Pancreas (tissue), 10 donors: ENCODE results near the gene OR10H5. TPM values are rescaled to one million over a fixed set of nuclear protein-coding genes. Genes with fewer than 3 reads are reported as not detected.
A peak's percentile ranks its signal among the peaks of the same experiment; 100 is the strongest.

Experiments
- ATAC-seq, 4 donors: fragments of 200-7000 bp; cut with Tn5 transposase; one replicate each; pipeline versions ENCODE4 v1.8.0 to v1.9.1; 2020; ENCODE audit warnings: mild to moderate bottlenecking in 4 of 4, moderate library complexity in 4 of 4
- DNase-seq, 6 donors: peaks; one replicate each; pipeline ENCODE4 v3.0.0-alpha.2; 2020
- FAIRE-seq: peaks from 2 replicates; lab custom pipeline; 2012; peaks lifted over from hg19 to GRCh38; lab: Jason Lieb, UNC
- H3K27ac ChIP-seq, 4 donors: fragments of 200-600 bp; sonication (generic); 1 replicate in 3 of 4; 2 replicates in 1 of 4; pipeline versions ENCODE4 v1.5.0 to v1.8.0; 2020
- H3K27me3 ChIP-seq, 4 donors: fragments of 200-600 bp; one replicate each; pipeline ENCODE4 v1.8.0; 2021
- H3K36me3 ChIP-seq, 3 donors: fragments of 200-600 bp; sonication (generic) in 1 of 3; one replicate each; pipeline versions ENCODE4 v1.5.0 to v1.8.0; 2020 to 2021
- H3K4me1 ChIP-seq, 3 donors: fragments of 200-600 bp; one replicate each; pipeline ENCODE4 v1.8.0; 2021
- H3K4me3 ChIP-seq, 4 donors: fragments of 200-600 bp; sonication (generic) in 2 of 4; one replicate each; pipeline versions ENCODE4 v1.5.0 to v1.8.0; 2020 to 2021
- H3K9me3 ChIP-seq, 4 donors: fragments of 200-600 bp; one replicate each; pipeline ENCODE4 v1.8.0; 2021
- WGBS, 2 donors: extraction: QIAGEN DNeasy Blood & Tissue Kit; methylation state at CpG; one replicate each; pipeline ENCODE4 v1.1.7; 2013; 5-methylcytosine and 5-hydroxymethylcytosine counted together
- intact Hi-C, 3 donors: fragments of 100-400 bp; cut with DNase I; formaldehyde crosslinking; loops; one replicate each; pipeline versions ENCODE4 v1.11.1 to v1.14.2; 2022
- polyA plus RNA-seq, 2 donors: library from polyadenylated mRNA; stranded (reverse); fragments of 200-250 nt; gene quantifications; one replicate each; pipeline ENCODE4 v1.2.3, GENCODE V29; 2013
- total RNA-seq, 6 donors: library from RNA; stranded (reverse); fragmentation: NEBNext Ultra II Directional in 4 of 6; extraction: Animal tissue kit (Norgen Biotek cat#: 25700) in 4 of 6; gene quantifications; one replicate each; pipeline versions ENCODE4 v1.2.1 to v1.2.4, GENCODE V29; 2021 to 2023
- TF ChIP-seq, protein P1 (sequence below), 4 donors: fragments of 200-600 bp; sonication (generic) in 3 of 4; IDR thresholded peaks; one replicate each; pipeline versions ENCODE4 v1.5.0 to v1.8.0; 2021; ENCODE audit warnings: antibody characterized with exemption in 4 of 4
- donor health status: healthy with polysubstance abuse.
- donor health status: DM: no; HTN: no; CAD: no; lungs with moderate emphysema.
- donor health status: DM: no; HTN: no; CAD: no.
- donor health status: control.
- donor health status: control.
- donor health status: Bipolar disorder and iron deficiency.
- donor health status: DM: yes; HTN: yes; CAD: no.
- donor health status: DM: no; HTN: no; CAD: no.
- donor health status: DM: no; HTN: no; CAD: no.
- donor health status: DM: yes; HTN: yes; CAD: no.

The OR10H5 gene
- total and polyA plus RNA-seq, 8 donors: 0.05 TPM; not detected in 7

DNA sequence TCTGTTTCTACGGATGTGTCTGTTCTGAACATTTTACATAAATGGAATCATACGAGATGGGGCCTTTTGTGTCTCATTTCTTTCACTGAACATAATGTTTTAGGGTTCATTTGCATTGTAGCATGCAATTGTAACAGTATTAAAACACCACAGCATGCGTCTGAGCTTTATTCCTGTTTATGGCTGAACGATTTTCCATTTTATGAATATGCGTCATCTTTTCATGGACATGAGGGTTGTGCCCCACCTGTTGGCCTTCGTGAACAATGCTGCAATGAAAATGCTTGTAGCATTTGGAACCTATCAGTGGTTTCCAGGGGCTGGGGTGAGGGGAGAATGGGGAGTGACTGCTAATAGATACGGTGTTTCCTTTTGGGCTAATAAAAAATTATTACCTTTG is 22.9 kb downstream of the OR10H5 start:
- peak in 3 of 4 donors; percentile 25 to 65 (median 58) for ATAC-seq
- FAIRE-seq: no peak
- intact Hi-C loops: no loop called here

DNA sequence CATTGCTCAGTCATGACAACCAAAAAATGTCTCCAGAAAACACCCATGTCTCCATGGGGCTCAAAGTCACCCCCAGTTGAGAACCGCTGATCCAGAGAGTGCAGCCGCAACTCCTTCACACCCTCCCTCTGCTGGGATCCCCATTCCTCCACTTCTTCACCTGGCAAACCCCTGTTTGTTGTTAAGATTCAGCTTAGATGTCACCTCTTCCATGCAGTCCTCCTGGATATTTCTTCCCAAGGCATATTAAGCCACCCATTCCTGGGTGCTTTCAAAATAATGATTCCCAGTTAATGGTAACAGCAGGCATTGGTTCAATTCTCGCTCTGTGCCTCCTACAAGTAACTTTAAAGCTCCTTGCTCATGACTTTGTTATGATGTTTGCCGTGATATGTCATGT is 24.0 kb downstream of the OR10H5 start:
- Histone ChIP-seq H3K27me3 (no peaks in the 10 kb centered on the region), H3K4me3 (no peak overlapping the region), H3K27ac (no peak overlapping the region), H3K4me1 (peaks cover 0 to 4% (median 0%) of the 10 kb centered on the region in 3 donors), H3K9me3 (no peaks in the 10 kb centered on the region), H3K36me3 (no peaks in the 10 kb centered on the region)
- intact Hi-C loops: no loop called here
- no peak for FAIRE-seq
- ATAC-seq: no peak
- DNase-seq: no peak
- TF ChIP-seq, protein P1, sequence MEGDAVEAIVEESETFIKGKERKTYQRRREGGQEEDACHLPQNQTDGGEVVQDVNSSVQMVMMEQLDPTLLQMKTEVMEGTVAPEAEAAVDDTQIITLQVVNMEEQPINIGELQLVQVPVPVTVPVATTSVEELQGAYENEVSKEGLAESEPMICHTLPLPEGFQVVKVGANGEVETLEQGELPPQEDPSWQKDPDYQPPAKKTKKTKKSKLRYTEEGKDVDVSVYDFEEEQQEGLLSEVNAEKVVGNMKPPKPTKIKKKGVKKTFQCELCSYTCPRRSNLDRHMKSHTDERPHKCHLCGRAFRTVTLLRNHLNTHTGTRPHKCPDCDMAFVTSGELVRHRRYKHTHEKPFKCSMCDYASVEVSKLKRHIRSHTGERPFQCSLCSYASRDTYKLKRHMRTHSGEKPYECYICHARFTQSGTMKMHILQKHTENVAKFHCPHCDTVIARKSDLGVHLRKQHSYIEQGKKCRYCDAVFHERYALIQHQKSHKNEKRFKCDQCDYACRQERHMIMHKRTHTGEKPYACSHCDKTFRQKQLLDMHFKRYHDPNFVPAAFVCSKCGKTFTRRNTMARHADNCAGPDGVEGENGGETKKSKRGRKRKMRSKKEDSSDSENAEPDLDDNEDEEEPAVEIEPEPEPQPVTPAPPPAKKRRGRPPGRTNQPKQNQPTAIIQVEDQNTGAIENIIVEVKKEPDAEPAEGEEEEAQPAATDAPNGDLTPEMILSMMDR (IDR thresholded peaks at IDR 0.05): no peak
- 59 to 79% methylated on average over 4 of the region's 4 CpGs for WGBS, 2 donors

More for the DNA sequence above, 22.9 kb downstream of the OR10H5 start:
- Histone ChIP-seq H3K27ac (no peak overlapping the region), H3K4me3 (no peak overlapping the region), H3K36me3 (no peaks in the 10 kb centered on the region), H3K4me1 (no peaks in the 10 kb centered on the region), H3K27me3 (no peaks in the 10 kb centered on the region), H3K9me3 (no peaks in the 10 kb centered on the region)
- TF ChIP-seq, protein P1 (IDR thresholded peaks at IDR 0.05): peak in 1 of 4 donors; percentile 10
- WGBS, 2 donors: 37 to 43% methylated on average over 7 of the region's 7 CpGs
- DNase-seq: no peak

DNA sequence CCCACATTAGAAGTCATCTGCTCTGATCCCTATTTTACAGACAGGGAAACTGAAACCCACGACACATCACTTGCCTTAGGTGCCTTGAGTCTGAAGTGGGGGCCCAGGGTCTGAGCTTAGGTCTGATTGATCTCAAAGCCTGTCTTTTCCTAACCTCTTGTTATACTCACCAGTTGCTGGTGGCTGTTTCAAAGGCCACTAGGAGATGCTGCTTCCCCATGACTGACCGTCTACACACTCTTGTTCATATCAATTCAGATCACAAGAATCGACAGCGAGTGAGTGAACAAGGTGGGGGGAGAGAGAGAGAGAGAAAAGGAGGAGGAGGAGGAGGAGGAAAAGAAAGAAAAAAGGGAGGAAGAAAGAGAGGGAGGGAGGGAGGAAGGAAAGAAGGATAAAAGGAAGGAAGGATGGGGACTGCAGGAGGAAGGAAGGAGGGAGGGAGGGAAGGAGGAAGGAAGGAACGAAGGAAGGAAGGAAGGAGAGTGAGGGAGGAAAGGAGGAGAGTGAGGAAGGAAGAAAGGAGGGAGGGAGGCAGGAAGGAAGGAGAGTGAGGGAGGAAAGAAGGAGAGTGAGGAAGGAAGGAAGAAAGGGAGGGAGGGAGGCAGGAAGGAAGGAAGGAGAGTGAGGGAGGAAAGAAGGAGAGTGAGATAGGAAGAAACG is 24.7 kb downstream of the OR10H5 start:
- no peak for DNase-seq
- Histone ChIP-seq H3K36me3 (no peaks in the 10 kb centered on the region), H3K27me3 (no peaks in the 10 kb centered on the region), H3K4me1 (peaks cover 0 to 4% (median 0%) of the 10 kb centered on the region in 3 donors), H3K27ac (no peak overlapping the region), H3K4me3 (no peak overlapping the region), H3K9me3 (no peaks in the 10 kb centered on the region)
- intact Hi-C loops: no loop called here
- no peak for FAIRE-seq
- no peak for ATAC-seq
- TF ChIP-seq, protein P1 (IDR thresholded peaks at IDR 0.05): no peak
- whole genome bisulfite sequencing, 2 donors: 9 to 42% methylated on average over 6 of the region's 6 CpGs

DNA sequence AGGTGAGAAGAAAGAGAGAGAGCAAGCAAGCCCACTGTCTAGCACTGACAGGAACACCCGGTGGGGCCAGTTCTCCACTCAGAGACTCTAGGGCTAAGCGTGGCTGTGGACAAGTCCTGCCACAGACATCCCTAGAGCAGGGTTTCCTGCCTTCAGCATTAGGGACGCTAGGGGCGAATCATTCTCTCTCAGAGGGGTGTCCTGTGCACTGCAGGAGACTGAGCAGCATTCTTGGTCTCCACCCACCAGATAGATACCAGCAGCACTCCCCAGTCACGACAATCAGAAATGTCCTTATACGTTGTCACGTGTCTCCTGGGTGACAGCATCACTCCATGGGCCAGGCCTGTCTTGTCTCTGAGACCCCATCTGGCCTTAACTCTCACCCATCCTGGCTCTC is 26.5 kb downstream of the OR10H5 start:
- Histone ChIP-seq H3K4me1 (peaks cover 0 to 4% (median 0%) of the 10 kb centered on the region in 3 donors), H3K27ac (no peak overlapping the region), H3K36me3 (no peaks in the 10 kb centered on the region), H3K4me3 (no peak overlapping the region), H3K9me3 (no peaks in the 10 kb centered on the region), H3K27me3 (no peaks in the 10 kb centered on the region)
- TF ChIP-seq, protein P1 (IDR thresholded peaks at IDR 0.05): no peak
- intact Hi-C loops: no loop called here
- ATAC-seq (no peak), FAIRE-seq (no peak), DNase-seq (no peak)
- 54 to 58% methylated on average over 7 of the region's 7 CpGs for WGBS, 2 donors

DNA sequence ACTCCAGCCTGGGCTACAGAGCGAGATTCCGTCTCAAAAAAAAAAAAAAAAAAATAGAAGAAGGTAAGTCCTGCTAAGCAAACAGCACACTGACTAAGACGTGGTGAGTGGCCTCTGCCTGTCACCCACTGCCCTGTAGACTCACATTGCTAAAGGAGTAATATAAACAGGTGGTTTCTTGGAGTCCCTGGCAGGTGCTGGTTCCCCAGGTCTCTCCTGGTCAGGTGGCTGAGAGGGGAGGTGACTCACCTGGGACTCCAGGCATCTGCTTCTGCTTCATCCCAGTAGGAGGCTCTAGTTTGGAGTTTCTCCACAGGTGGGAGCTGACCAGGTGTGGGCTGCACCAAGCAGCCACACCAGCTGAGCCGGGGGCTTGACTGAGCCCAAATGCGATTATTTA is 27.8 kb downstream of the OR10H5 start, which contains the start of gene OR10H1:
OR10H1 (minus strand) TSS at position 359 of the 400 bp plus-strand sequence. CDS start 7,627 bp downstream, outside the sequence.
- peak in 5 of 6 donors; percentile 49 to 81 (median 74) for DNase-seq
- no peak within 1 kb of the TSS for H3K4me3 ChIP-seq
- H3K27me3 ChIP-seq: no peaks in the 10 kb centered on the region
- intact Hi-C loops: no loop called here
- peaks cover 0 to 4% (median 0%) of the 10 kb centered on the region in 3 donors for H3K4me1 ChIP-seq
- H3K27ac ChIP-seq: no peak within 1 kb of the TSS
- no peaks in the 10 kb centered on the region for H3K9me3 ChIP-seq
- peak; percentile 93 to 99 (median 98) for ATAC-seq
- H3K36me3 ChIP-seq: no peaks in the 10 kb centered on the region
- 20 to 26% methylated on average over 4 to 5 of the region's 5 CpGs for WGBS, 2 donors
- no peak for FAIRE-seq
- TF ChIP-seq, protein P1 (IDR thresholded peaks at IDR 0.05): no peak
